Caco-2 (cell line): ENCODE measurements around the gene ANO6. TPM values are rescaled to one million over a fixed set of nuclear protein-coding genes. Genes with fewer than 3 reads are reported as not detected.

Experiments
- BruUV-seq: library from RNA; stranded (reverse); fragments of 400-500 nt; replicated peaks from 2 replicates; lab custom pipeline; 2021; lab: Mats Ljungman, UMichigan
- CTCF ChIA-PET: fragments of 300-600 bp; sonication (Branson Sonifier 250); formaldehyde crosslinking; loops from one replicate; lab custom pipeline; 2022; ENCODE audit warnings: antibody characterized with exemption; lab: Charles Lee
- POLR2A ChIA-PET: fragments of 300-600 bp; sonication (Branson Sonifier 250); formaldehyde crosslinking; loops from one replicate; lab custom pipeline; 2022; ENCODE audit warnings: antibody characterized with exemption; lab: Charles Lee
- DNase-seq, 2 experiments: peaks; one replicate each; pipeline versions ENCODE4 v3.0.0 to v3.0.0-alpha.2; 2020 to 2022
- H3K27me3 ChIP-seq: replicated peaks from 2 replicates; pipeline ENCODE4 v1.6.0; 2011; ENCODE audit warnings: low read length; ENCODE audit not compliant: control insufficient read depth, insufficient read depth
- H3K36me3 ChIP-seq: 2 replicates; pipeline ENCODE4 v1.5.1; 2011; ENCODE audit warnings: low read length; ENCODE audit not compliant: control insufficient read depth, insufficient read depth
- H3K4me1 ChIP-seq: fragments of 250-450 bp; sonication (Bioruptor Pico); 2 replicates; pipeline ENCODE4 v1.5.1; 2020; ENCODE audit warnings: mild to moderate bottlenecking
- H3K4me3 ChIP-seq: 2 replicates; pipeline ENCODE4 v1.5.1; 2011; ENCODE audit warnings: low read depth, mild to moderate bottlenecking, control low read depth, low read length
- H3K9me3 ChIP-seq: fragments of 250-450 bp; sonication (Bioruptor Pico); 2 replicates; pipeline ENCODE4 v1.5.1; 2020; ENCODE audit warnings: mild to moderate bottlenecking, moderate library complexity
- H3K27ac Mint-ChIP-seq: one replicate; pipeline ENCODE4 v1.8.0; 2022; ENCODE audit warnings: mixed read lengths; ENCODE audit not compliant: unreplicated experiment
- H3K27me3 Mint-ChIP-seq: one replicate; pipeline ENCODE4 v1.8.0; 2022; ENCODE audit warnings: mixed read lengths; ENCODE audit not compliant: insufficient read depth, unreplicated experiment
- H3K36me3 Mint-ChIP-seq: one replicate; pipeline ENCODE4 v1.8.0; 2022; ENCODE audit warnings: mild to moderate bottlenecking, mixed read lengths; ENCODE audit not compliant: insufficient read depth, unreplicated experiment
- H3K4me1 Mint-ChIP-seq: one replicate; pipeline ENCODE4 v1.8.0; 2022; ENCODE audit warnings: low read depth, mixed read lengths; ENCODE audit not compliant: unreplicated experiment
- H3K4me3 Mint-ChIP-seq: one replicate; pipeline ENCODE4 v1.8.0; 2022; ENCODE audit warnings: mild to moderate bottlenecking, moderate library complexity, mixed read lengths; ENCODE audit not compliant: unreplicated experiment
- H3K9me3 Mint-ChIP-seq: one replicate; pipeline ENCODE4 v1.8.0; 2022; ENCODE audit warnings: mixed read lengths; ENCODE audit not compliant: unreplicated experiment
- CTCF ChIP-seq, 2 experiments: fragments of 200-600 bp in 1 of 2; IDR thresholded peaks; 1 replicate in 1 of 2; 2 replicates in 1 of 2; pipeline versions ENCODE4 v1.5.1 to v1.8.0; 2011 to 2022; ENCODE audit warnings: antibody characterized with exemption in 1 of 2, control low read depth in 1 of 2, inconsistent platforms in 1 of 2, low read depth in 1 of 2, low read length in 1 of 2, mild to moderate bottlenecking in 1 of 2, moderate library complexity in 1 of 2; ENCODE audit not compliant: insufficient read depth in 1 of 2, severe bottlenecking in 1 of 2, unreplicated experiment in 1 of 2
- intact Hi-C: fragments of 100-400 bp; cut with micrococcal nuclease; formaldehyde crosslinking; loops from one replicate; pipeline ENCODE4 v1.10.0; 2022; ENCODE audit not compliant: unreplicated experiment
- total RNA-seq: library from RNA; stranded (reverse); gene quantifications from 2 replicates; pipeline ENCODE4 v1.2.3, GENCODE V29; 2022

ANO6 gene
- total RNA-seq, 1 experiment from 2014 or later: 126 TPM

- Mint-ChIP-seq H3K4me1 (peaks cover 16% of the 10 kb centered on the region), H3K27me3 (no peaks in the 10 kb centered on the region), H3K4me3 (no peak overlapping the region), H3K27ac (no peak overlapping the region), H3K9me3 (no peaks in the 10 kb centered on the region), H3K36me3 (peaks cover 25% of the 10 kb centered on the region)
- peaks cover 8% of the 10 kb centered on the region for H3K4me1 ChIP-seq
- no peak for TF ChIP-seq CTCF (IDR thresholded peaks at IDR 0.05; ENCODE audit: insufficient read depth in 1 of 2, low read depth in 1 of 2, low read length in 1 of 2, severe bottlenecking in 1 of 2, unreplicated experiment in 1 of 2)
- ChIA-PET CTCF (no interaction called here), POLR2A (no interaction called here)
- no TSS peak for BruUV-seq
- DNase-seq: no peak
- 0 out of 2 replicates have a peak, but pooled peaks cover 2% of the 10 kb centered on the region for H3K36me3 ChIP-seq
- H3K9me3 ChIP-seq: no peaks in the 10 kb centered on the region
- intact Hi-C loops: no loop called here
- no peaks in the 10 kb centered on the region for H3K27me3 ChIP-seq
- no peak overlapping the region for H3K4me3 ChIP-seq
Observed at GRCh38 chr12:45305907-45306306, 90.0 kb downstream of the ANO6 start.

GRCh38 chr12:45309836-45310626 is 94.1 kb downstream of the ANO6 start:
- Histone ChIP-seq H3K36me3 (peaks cover 4% of the 10 kb centered on the region; the same call in 1 of the 2 replicates), H3K27me3 (no peaks in the 10 kb centered on the region), H3K9me3 (no peaks in the 10 kb centered on the region), H3K4me1 (no peaks in the 10 kb centered on the region), H3K4me3 (no peak overlapping the region)
- TF ChIP-seq CTCF (IDR thresholded peaks at IDR 0.05; ENCODE audit: insufficient read depth in 1 of 2, low read depth in 1 of 2, low read length in 1 of 2, severe bottlenecking in 1 of 2, unreplicated experiment in 1 of 2): no peak
- peaks cover 7% of the 10 kb centered on the region for H3K4me1 Mint-ChIP-seq
- no peaks in the 10 kb centered on the region for H3K27me3 Mint-ChIP-seq
- DNase-seq: no peak
- ChIA-PET CTCF (no interaction called here), POLR2A (no interaction called here)
- H3K36me3 Mint-ChIP-seq: peaks cover 18% of the 10 kb centered on the region
- peaks cover 4% of the 10 kb centered on the region for H3K9me3 Mint-ChIP-seq
- H3K27ac Mint-ChIP-seq: no peak overlapping the region
- no TSS peak for BruUV-seq
- H3K4me3 Mint-ChIP-seq: no peak overlapping the region
- intact Hi-C loops: no loop called here

- POLR2A ChIA-PET: no interaction called here
- BruUV-seq: no TSS peak
Observed at GRCh38 chr12:45310627-45310968, 94.7 kb downstream of the ANO6 start.

More at GRCh38 chr12:45310627-45310968, 94.7 kb downstream of the ANO6 start:
- Mint-ChIP-seq H3K9me3 (peaks cover 10% of the 10 kb centered on the region), H3K27me3 (no peaks in the 10 kb centered on the region), H3K36me3 (peaks cover 19% of the 10 kb centered on the region), H3K4me1 (peaks cover 4% of the 10 kb centered on the region), H3K4me3 (no peak overlapping the region), H3K27ac (no peak overlapping the region)
- intact Hi-C loops: no loop called here
- CTCF ChIA-PET: no interaction called here
- Histone ChIP-seq H3K27me3 (no peaks in the 10 kb centered on the region), H3K36me3 (peaks cover 6% of the 10 kb centered on the region; the same call in 1 of the 2 replicates), H3K4me1 (no peaks in the 10 kb centered on the region), H3K4me3 (no peak overlapping the region), H3K9me3 (no peaks in the 10 kb centered on the region)
- no peak for TF ChIP-seq CTCF (IDR thresholded peaks at IDR 0.05; ENCODE audit: insufficient read depth in 1 of 2, low read depth in 1 of 2, low read length in 1 of 2, severe bottlenecking in 1 of 2, unreplicated experiment in 1 of 2)
- no peak for DNase-seq
